Fibroblast of skin of back (primary cell): ENCODE data around the gene GRIN2A.

Experiments used
- DNase-seq: peaks from one replicate; pipeline ENCODE4 v3.0.0-alpha.2; 2013

GRIN2A gene

GRCh38 chr16:10085078-10085798 is 97.0 kb downstream of the GRIN2A start:
- DNase-seq: no peak

DNA sequence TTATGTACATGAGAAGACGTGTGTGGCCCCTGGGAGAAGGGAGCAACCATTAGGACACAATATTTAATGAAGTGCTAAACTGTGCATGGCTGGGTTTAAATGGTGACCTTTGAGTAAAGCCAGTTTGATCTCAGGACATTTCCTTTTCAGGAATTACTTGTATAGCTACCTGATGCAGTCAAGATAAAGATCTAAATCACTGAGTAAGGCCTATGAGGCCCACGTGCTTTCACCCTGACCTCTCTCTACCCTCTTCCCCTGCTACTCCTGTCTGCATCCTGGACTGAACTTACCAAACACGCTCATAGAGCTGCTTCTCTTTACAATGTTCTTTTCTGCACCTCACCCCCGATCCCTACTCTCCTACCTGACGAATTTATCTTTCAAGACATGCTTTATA is 98.9 kb downstream of the GRIN2A start:
- DNase-seq: no peak

DNA sequence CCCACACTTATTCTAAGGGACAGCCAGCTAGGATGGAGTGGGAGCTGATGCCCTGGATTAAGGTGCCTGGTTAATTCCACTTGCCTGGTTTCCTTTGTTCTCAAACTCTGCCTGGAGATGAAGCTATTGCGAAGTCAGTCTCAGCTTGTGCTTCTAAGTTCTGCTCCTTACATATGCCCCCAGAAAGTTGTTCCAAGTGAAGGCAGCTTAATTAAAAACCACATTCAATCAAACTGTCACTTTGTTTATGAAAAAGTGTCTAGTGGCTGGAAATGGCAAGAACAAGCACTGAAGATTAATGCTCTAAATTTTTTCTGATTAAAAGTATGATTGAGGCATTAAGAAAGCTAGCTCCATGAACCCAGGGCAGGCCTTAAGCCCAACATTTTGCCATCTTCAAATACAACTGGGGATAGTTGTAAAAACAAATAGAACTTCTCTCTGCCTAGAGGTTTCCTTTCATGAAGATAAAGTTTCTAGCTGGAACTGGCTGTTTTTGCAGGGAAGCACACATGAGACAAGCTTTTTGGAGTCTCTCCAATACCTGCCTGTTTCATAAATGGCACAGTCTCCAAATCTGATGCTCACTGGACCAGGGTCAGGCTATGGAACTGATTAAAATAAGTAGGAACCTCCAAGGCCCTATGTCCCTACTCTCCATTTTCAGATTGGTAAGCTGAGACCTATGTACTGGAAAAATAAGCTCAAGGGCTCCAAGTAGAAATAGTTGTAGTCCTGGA is 100.9 kb downstream of the GRIN2A start:
- DNase-seq: no peak

GRCh38 chr16:10080051-10080772 is 102.0 kb downstream of the GRIN2A start:
- peak; percentile 59 for DNase-seq

DNA sequence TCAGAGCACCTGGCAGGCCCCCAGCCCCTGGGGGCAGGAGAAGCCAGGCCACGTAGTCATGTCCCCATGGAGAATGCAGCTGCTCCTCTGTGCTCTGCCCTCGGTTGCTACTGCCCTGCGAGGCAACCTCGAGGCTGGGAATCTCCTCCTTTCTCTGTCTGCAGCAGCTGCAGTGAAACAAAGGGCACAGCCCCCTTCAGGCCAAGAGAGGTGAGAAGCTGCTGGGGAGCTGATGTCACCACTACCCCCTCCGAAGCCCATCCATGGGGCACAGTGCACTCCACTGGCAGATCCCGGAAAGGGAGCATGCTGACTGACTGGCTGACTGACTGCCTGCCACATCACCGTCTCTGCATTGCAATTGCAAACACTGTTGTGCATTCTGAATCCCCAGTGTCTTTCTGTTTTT is 103.7 kb downstream of the GRIN2A start:
- DNase-seq: peak; percentile 3

GRCh38 chr16:10077861-10078260 is 104.4 kb downstream of the GRIN2A start:
- no peak for DNase-seq

DNA sequence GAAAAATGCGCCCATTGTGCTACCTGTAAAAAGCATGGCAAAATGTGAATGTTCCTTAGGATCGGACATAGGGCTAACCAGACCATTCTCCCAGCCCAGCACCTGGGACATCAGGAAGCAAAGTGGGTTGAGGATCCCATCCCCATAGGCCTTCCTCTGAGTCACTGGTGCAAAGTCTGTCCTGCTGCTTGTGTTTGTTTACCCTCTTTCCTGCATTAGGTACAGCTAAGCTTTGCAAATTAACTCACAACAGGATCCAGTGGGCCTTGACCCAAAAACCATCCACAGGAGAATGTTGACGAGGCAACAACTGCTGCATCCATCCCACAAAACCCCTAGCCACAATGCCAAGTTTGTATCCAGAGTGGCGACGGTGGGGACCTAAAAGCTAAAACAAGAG is 106.2 kb downstream of the GRIN2A start:
- DNase-seq: no peak

- DNase-seq: no peak
Observed at GRCh38 chr16:10070591-10070990, 111.6 kb downstream of the GRIN2A start.

DNA sequence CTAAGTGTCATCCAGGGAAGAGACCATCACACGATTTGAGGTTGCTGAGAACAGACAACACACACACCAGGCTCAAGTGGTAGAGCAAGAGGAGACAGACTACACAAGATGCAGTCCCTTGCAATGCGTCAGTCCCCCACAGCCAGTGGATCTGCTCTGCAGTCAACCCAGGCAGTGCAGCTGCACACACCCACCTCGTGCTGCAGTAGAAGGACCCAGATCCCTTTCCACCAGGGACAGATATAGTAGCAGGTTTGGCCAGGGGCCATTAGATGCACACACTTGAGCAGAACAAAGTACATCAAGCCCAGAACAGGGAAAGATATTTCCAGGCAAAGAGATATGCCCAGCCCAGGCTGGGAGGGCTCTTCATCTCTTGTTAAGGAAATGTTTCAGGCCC is 112.9 kb downstream of the GRIN2A start:
- no peak for DNase-seq

DNA sequence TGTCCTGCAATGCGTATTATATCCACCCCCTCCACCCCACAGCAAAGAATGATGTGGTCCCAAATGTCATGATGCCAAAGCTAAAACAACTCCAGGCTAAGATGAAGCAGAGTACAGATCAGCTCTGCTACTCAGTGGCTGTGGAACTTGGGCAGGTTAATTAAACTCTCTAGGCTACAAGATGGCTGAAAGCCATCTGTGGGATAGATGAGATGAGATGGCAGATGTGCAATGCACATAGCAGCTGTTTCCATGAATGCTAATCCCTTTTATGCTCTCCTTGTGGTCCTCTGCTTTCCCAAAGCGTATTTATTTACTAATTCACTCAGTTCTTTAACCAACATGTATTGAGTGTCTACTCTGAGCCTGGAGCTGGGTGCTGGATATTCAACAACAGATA is 114.4 kb downstream of the GRIN2A start:
- DNase-seq: no peak

GRCh38 chr16:10067406-10067805 is 114.8 kb downstream of the GRIN2A start:
- no peak for DNase-seq

DNA sequence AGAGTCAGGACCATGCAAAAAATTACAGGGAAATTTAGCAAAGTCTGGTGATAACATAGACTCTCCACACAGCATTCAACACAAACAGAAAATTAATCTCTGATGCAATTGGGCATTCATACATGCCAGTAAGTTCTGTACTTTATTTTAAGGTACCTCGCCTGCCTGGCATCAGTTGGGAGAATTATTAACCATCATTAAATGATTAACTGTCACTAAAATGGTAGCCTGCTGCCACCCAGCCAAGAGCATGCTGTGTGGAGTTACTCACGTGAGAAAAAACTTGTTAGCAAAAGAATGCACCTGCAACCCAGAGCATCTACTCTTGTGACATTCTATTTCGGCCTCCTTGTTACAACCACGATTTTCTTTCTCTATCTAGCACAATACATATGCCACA is 117.2 kb downstream of the GRIN2A start:
- no peak for DNase-seq

DNA sequence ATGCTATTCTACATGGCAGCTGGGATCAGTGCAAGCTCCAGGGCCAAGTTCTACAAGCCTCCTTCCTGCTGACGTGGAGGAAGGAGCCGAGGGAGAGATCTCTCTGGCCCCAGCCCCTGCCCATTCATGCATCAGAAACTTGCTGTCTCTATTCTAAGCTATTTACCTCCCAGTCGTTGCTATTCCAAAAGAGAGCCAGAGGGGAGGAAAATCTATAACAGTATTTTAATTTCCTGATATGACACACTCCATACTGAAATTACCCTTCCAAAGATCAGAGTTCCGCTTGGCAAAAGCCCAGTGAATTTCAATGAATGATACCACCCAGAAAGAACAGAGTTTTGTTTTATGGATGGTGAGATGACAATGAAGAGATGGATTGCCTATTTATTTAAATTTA is 133.4 kb downstream of the GRIN2A start:
- DNase-seq: no peak

GRCh38 chr16:10045947-10046346 is 136.3 kb downstream of the GRIN2A start:
- DNase-seq: no peak

GRCh38 chr16:10045291-10045775 is 136.9 kb downstream of the GRIN2A start:
- DNase-seq: no peak

DNA sequence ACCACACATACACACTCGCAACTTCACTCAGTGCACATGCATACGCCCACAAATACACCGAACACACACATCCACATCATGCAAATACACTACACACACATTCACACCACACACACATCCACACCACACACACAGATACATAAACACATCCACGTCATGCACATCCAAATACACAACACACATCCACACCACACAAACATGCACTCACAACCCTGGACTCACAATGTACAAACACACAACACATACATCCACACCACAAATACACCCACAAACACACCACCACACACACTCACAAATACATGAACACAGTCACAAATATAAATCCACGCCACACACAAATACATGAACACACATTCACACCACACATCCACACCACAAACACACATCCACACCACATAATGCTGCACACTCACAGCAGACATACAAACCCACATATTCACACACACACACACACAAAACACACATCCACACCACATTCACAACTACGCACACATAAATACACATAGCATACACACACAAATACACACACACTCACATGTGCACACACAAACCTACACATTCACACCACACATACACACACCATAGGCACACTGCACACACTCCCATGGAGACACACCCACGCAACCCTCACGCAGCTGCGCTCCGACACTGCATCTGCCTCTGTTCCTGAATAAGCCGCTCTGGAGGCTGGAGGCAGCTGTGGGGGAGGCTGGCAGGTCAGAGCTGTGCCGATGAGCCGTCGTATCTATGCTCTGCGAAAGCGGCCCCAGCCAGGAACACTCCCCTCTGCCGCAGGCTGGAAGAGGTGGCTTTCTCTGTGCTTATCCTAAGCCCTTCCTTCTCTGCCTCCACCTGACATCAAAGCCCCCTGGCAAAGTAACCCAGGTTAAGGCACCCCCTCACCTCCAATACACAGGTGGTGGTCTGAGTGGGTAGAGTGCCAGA is 141.8 kb downstream of the GRIN2A start:
- no peak for DNase-seq

GRCh38 chr16:10039220-10040096 is 142.8 kb downstream of the GRIN2A start:
- peak; percentile 9 for DNase-seq

- DNase-seq: peak; percentile 12
Observed at GRCh38 chr16:10037751-10038150, 144.5 kb downstream of the GRIN2A start.

DNA sequence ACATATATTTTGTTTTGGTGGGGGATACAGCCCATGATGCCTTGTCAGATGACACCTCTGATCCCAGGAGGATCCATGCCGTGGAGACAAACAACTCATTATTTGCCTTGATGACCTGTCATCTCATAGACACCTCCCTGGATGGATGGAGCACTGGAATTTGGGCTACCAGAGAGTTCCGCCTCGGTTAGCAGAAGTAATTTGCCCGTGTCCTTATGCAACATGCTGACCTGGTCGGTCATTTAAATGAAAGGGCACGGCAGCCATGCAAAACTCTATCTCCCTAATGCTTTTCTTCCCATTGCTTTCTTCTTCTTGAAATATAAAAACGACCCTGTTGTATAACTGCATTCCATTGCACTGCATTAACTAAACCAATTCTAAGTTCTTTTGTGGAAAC is 145.3 kb downstream of the GRIN2A start:
- no peak for DNase-seq

- no peak for DNase-seq
Observed at GRCh38 chr16:10033556-10033955, 148.7 kb downstream of the GRIN2A start.

GRCh38 chr16:10031955-10032354 is 150.3 kb downstream of the GRIN2A start:
- DNase-seq: no peak
